H1 (cell line): ENCODE data around the gene NLK. TPM values are rescaled to one million over a fixed set of nuclear protein-coding genes. Genes with fewer than 3 reads are reported as not detected.

Experiments used
- BACH1 ChIP-seq: IDR thresholded peaks from 2 replicates; pipeline ENCODE4 v1.6.1; 2012; ENCODE audit warnings: low read length, improper control_type of control experiment
- CEBPB ChIP-seq: IDR thresholded peaks from 2 replicates; pipeline ENCODE4 v1.6.1; 2012; ENCODE audit warnings: low read depth, low read length
- EZH2 ChIP-seq: fragments of 200-600 bp; sonication (generic); IDR thresholded peaks from 2 replicates; pipeline ENCODE4 v1.7.1; 2012; ENCODE audit warnings: low read depth, mild to moderate bottlenecking, moderate library complexity, low read length, inconsistent platforms; ENCODE audit not compliant: severe bottlenecking
- JUN ChIP-seq: IDR thresholded peaks from 2 replicates; pipeline ENCODE4 v1.6.1; 2011; ENCODE audit warnings: low read depth, mild to moderate bottlenecking, improper control_type of control experiment, low read length
- JUND ChIP-seq: IDR thresholded peaks from 2 replicates; pipeline ENCODE4 v1.6.1; 2011; ENCODE audit warnings: mild to moderate bottlenecking, improper control_type of control experiment, low read length
- polyA plus RNA-seq, 7 experiments: library from polyadenylated mRNA; depleted of rRNA in 3 of 7; stranded (reverse) in 5 of 7; unstranded in 2 of 7; fragments of >200 nt in 5 of 7; fragments of 200-250 nt in 2 of 7; gene quantifications; 1 replicate in 5 of 7; 2 replicates in 1 of 7; 4 replicates in 1 of 7; pipeline versions ENCODE4 v1.2.1 to v1.2.3, GENCODE V29; 2011 to 2013; ENCODE audit warnings: missing spikeins in 2 of 7, mixed read lengths in 2 of 7
- total RNA-seq: library from RNA; stranded (reverse); fragmentation: NEBNext Ultra II Directional; extraction: Animal tissue kit (Norgen Biotek cat#: 25700); gene quantifications from 2 replicates; pipeline ENCODE4 v1.2.1, GENCODE V29; 2021

NLK gene
- total and polyA plus RNA-seq, 2 of the 8 experiments (the other 6 are each of a cell fraction or from before 2014, with no cell fraction given): 30.8 to 49.9 TPM

GRCh38 chr17:28115046-28115445, 72.6 kb downstream of the NLK start (continued):
- TF ChIP-seq CEBPB: no peak
- TF ChIP-seq JUN: no peak
- no peak for TF ChIP-seq EZH2
- no peak for TF ChIP-seq JUND
- TF ChIP-seq BACH1: no peak
